Astrocyte (in vitro differentiated cells and primary cell): ENCODE data around the gene PAXIP1. TPM values are rescaled to one million over a fixed set of nuclear protein-coding genes. Genes with fewer than 3 reads are reported as not detected.

Experiments
- DNase-seq: peaks from one replicate; pipeline ENCODE4 v3.0.0-alpha.2; 2010; ENCODE audit warnings: low read depth
- FAIRE-seq: peaks from 2 replicates; lab custom pipeline; 2011; peaks lifted over from hg19 to GRCh38; lab: Jason Lieb, UNC
- H2AFZ ChIP-seq: 2 replicates; pipeline ENCODE4 v1.6.0; 2012; ENCODE audit warnings: low read depth, low read length, inconsistent platforms
- H3K27ac ChIP-seq: 2 replicates; pipeline ENCODE4 v1.5.1; 2011; ENCODE audit warnings: low read depth, low read length, inconsistent platforms
- H3K27me3 ChIP-seq: 2 replicates; pipeline ENCODE4 v1.6.0; 2011; ENCODE audit warnings: low read length, inconsistent platforms; ENCODE audit not compliant: insufficient read depth
- H3K36me3 ChIP-seq: 2 replicates; pipeline ENCODE4 v1.5.1; 2011; ENCODE audit warnings: low read length, inconsistent platforms; ENCODE audit not compliant: insufficient read depth
- H3K4me1 ChIP-seq: 2 replicates; pipeline ENCODE4 v1.5.1; 2011; ENCODE audit warnings: low read length, inconsistent platforms; ENCODE audit not compliant: insufficient read depth
- H3K4me2 ChIP-seq: 2 replicates; pipeline ENCODE4 v1.6.0; 2012; ENCODE audit warnings: low read length, inconsistent platforms
- H3K4me3 ChIP-seq: 2 replicates; pipeline ENCODE4 v1.5.1; 2011; ENCODE audit warnings: low read depth, mild to moderate bottlenecking, low read length, inconsistent platforms; ENCODE audit not compliant: insufficient read depth
- H3K79me2 ChIP-seq: 2 replicates; pipeline ENCODE4 v1.6.0; 2012; ENCODE audit warnings: mild to moderate bottlenecking, low read length, inconsistent platforms; ENCODE audit not compliant: insufficient read depth
- H3K9ac ChIP-seq: 2 replicates; pipeline ENCODE4 v1.6.0; 2012; ENCODE audit warnings: mild to moderate bottlenecking, low read length, inconsistent platforms
- H3K9me3 ChIP-seq: 2 replicates; pipeline ENCODE4 v1.5.1; 2012; ENCODE audit warnings: low read depth, mild to moderate bottlenecking, low read length, inconsistent platforms; ENCODE audit not compliant: insufficient read depth
- H4K20me1 ChIP-seq: 2 replicates; pipeline ENCODE4 v1.6.0; 2012; ENCODE audit warnings: low read length, inconsistent platforms; ENCODE audit not compliant: insufficient read depth
- H3K27ac Mint-ChIP-seq: one replicate; pipeline ENCODE4 v1.8.0; 2021; ENCODE audit warnings: mild to moderate bottlenecking, mixed read lengths; ENCODE audit not compliant: unreplicated experiment
- H3K27me3 Mint-ChIP-seq: one replicate; pipeline ENCODE4 v1.8.0; 2021; ENCODE audit warnings: low read depth, mixed read lengths; ENCODE audit not compliant: unreplicated experiment
- H3K36me3 Mint-ChIP-seq: one replicate; pipeline ENCODE4 v1.8.0; 2021; ENCODE audit warnings: low read depth, mixed read lengths; ENCODE audit not compliant: unreplicated experiment
- H3K4me1 Mint-ChIP-seq: one replicate; pipeline ENCODE4 v1.8.0; 2021; ENCODE audit warnings: low read depth, mixed read lengths; ENCODE audit not compliant: unreplicated experiment
- H3K4me3 Mint-ChIP-seq: one replicate; pipeline ENCODE4 v1.8.0; 2021; ENCODE audit warnings: mild to moderate bottlenecking, moderate library complexity, mixed read lengths; ENCODE audit not compliant: unreplicated experiment
- H3K9me3 Mint-ChIP-seq: one replicate; pipeline ENCODE4 v1.8.0; 2021; ENCODE audit warnings: mild to moderate bottlenecking, mixed read lengths; ENCODE audit not compliant: unreplicated experiment
- EZH2 ChIP-seq: IDR thresholded peaks from 2 replicates; pipeline ENCODE4 v1.6.1; 2012; ENCODE audit warnings: mild to moderate bottlenecking, low read length, inconsistent platforms; ENCODE audit not compliant: insufficient read depth
- total RNA-seq: library from RNA; stranded (reverse); gene quantifications from 2 replicates; pipeline ENCODE4 v1.2.1, GENCODE V29; 2021
- TF ChIP-seq, protein P1 (sequence below): IDR thresholded peaks from 2 replicates; pipeline ENCODE4 v1.5.1; 2011; ENCODE audit warnings: low read depth, mild to moderate bottlenecking, inconsistent platforms, low read length, moderate library complexity; ENCODE audit not compliant: insufficient read depth

Gene PAXIP1
- total RNA-seq, 1 donor from 2014 or later: 12.7 TPM

DNA sequence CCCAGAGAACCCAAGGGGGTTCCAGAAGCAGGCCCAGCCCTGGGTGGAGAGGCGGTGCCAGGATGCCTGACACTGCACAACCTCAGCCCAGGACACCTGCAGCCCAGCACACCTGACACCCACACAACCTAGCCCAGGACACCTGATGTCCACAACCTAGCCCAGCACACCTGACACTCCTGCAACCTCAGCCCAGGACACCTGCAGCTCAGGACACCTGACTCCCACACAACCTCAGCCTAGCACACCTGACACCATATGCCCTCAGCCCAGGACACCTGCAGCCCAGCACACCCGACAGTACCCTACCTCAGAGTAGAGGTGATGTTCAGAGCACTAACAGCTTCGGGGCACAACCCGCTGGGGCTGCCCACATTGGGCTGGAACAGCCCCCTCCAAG lies 87.3 kb downstream of the PAXIP1 start:
- Histone ChIP-seq H3K9ac (no peak overlapping the region), H3K4me1 (no peaks in the 10 kb centered on the region), H4K20me1 (no peaks in the 10 kb centered on the region), H2AFZ (no peak overlapping the region), H3K36me3 (no peaks in the 10 kb centered on the region), H3K4me3 (no peak overlapping the region), H3K27me3 (peaks cover 10% of the 10 kb centered on the region), H3K27ac (no peak overlapping the region), H3K79me2 (no peaks in the 10 kb centered on the region), H3K4me2 (no peak overlapping the region), H3K9me3 (peaks cover 3% of the 10 kb centered on the region)
- H3K4me3 Mint-ChIP-seq: no peak overlapping the region
- H3K4me1 Mint-ChIP-seq: peaks cover 2% of the 10 kb centered on the region
- DNase-seq: no peak
- no peaks in the 10 kb centered on the region for H3K36me3 Mint-ChIP-seq
- peaks cover 34% of the 10 kb centered on the region for H3K27me3 Mint-ChIP-seq
- FAIRE-seq: no peak
- H3K9me3 Mint-ChIP-seq: peaks cover 6% of the 10 kb centered on the region
- TF ChIP-seq EZH2: no peak
- TF ChIP-seq, protein P1, sequence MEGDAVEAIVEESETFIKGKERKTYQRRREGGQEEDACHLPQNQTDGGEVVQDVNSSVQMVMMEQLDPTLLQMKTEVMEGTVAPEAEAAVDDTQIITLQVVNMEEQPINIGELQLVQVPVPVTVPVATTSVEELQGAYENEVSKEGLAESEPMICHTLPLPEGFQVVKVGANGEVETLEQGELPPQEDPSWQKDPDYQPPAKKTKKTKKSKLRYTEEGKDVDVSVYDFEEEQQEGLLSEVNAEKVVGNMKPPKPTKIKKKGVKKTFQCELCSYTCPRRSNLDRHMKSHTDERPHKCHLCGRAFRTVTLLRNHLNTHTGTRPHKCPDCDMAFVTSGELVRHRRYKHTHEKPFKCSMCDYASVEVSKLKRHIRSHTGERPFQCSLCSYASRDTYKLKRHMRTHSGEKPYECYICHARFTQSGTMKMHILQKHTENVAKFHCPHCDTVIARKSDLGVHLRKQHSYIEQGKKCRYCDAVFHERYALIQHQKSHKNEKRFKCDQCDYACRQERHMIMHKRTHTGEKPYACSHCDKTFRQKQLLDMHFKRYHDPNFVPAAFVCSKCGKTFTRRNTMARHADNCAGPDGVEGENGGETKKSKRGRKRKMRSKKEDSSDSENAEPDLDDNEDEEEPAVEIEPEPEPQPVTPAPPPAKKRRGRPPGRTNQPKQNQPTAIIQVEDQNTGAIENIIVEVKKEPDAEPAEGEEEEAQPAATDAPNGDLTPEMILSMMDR: no peak
- no peak overlapping the region for H3K27ac Mint-ChIP-seq

DNA sequence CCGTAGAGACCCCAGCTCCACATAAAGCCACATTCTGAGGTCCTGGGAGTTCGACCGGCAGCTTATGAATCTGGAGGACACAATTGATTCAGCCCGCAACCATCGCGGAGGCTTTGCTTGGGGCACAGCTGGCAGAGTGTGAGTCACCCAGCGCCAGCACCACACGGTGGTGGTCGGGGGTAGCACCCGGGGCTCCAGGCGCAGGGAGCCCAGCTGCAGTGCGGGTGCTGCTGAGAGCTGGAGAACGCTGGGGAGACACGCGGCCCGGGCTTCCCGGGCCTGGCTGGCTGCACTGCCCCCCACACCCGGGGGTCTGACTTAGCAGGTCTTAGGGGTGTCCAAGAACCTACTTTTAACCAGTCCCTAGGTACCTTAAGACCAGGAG lies 87.9 kb downstream of the PAXIP1 start:
- FAIRE-seq (no peak), DNase-seq (no peak)
- Histone ChIP-seq H4K20me1 (no peaks in the 10 kb centered on the region), H3K9ac (no peak overlapping the region), H3K27ac (no peak overlapping the region), H3K4me2 (no peak overlapping the region), H3K27me3 (peaks cover 8% of the 10 kb centered on the region), H3K4me3 (no peak overlapping the region), H3K9me3 (peaks cover 3% of the 10 kb centered on the region), H3K36me3 (no peaks in the 10 kb centered on the region), H3K79me2 (no peaks in the 10 kb centered on the region), H3K4me1 (no peaks in the 10 kb centered on the region), H2AFZ (no peak overlapping the region)
- peaks cover 34% of the 10 kb centered on the region for H3K27me3 Mint-ChIP-seq
- no peaks in the 10 kb centered on the region for H3K36me3 Mint-ChIP-seq
- H3K4me1 Mint-ChIP-seq: peaks cover 3% of the 10 kb centered on the region
- no peak overlapping the region for H3K27ac Mint-ChIP-seq
- TF ChIP-seq, protein P1: no peak
- no peak for TF ChIP-seq EZH2
- H3K4me3 Mint-ChIP-seq: no peak overlapping the region
- peaks cover 6% of the 10 kb centered on the region for H3K9me3 Mint-ChIP-seq

DNA sequence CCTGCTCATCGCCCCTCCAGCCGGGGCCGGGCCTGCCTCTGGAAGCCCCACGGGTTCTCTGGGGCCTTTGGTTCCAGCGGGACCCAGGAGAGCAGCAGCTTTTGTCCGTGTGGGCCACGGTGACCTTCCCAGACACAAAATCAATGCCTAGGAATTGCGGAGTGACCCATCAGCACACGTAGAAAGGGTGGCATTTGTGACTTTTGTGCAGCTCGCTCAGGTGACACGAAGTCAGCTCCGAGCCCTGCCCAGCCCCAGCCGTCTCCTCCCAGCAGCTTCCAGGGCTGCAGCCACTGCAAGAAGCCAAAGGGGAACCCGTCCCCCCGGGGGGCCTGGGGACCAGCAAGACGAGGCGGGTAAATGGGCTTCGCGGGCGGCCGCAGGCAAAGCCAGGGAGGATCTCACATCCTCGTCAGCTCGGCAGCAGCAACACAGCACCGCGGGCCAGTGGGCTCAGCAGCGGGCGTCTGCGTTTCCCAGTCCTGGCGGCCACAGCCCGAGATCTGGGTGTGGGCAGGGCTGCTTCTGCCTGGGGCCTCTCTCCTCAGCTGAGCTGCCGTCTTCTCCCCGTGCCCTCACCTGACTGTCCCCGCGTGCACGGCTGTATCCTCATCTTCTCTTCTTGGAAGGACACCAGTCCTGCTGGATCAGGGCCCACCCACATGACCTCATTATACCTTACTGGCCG lies 88.5 kb downstream of the PAXIP1 start:
- Mint-ChIP-seq H3K27ac (no peak overlapping the region), H3K27me3 (peaks cover 31% of the 10 kb centered on the region)
- TF ChIP-seq, protein P1: no peak
- TF ChIP-seq EZH2: peak; percentile 3

More for the DNA sequence above, 88.5 kb downstream of the PAXIP1 start:
- FAIRE-seq (no peak), DNase-seq (no peak)
- H2AFZ ChIP-seq: peak overlapping the region; percentile 75
- no peaks in the 10 kb centered on the region for H3K36me3 ChIP-seq
- Mint-ChIP-seq H3K4me3 (no peak overlapping the region), H3K9me3 (peaks cover 6% of the 10 kb centered on the region), H3K36me3 (no peaks in the 10 kb centered on the region), H3K4me1 (peaks cover 3% of the 10 kb centered on the region)
- no peaks in the 10 kb centered on the region for H3K4me1 ChIP-seq
- peaks cover 8% of the 10 kb centered on the region for H3K27me3 ChIP-seq
- no peak overlapping the region for H3K4me3 ChIP-seq
- no peaks in the 10 kb centered on the region for H4K20me1 ChIP-seq
- peak overlapping the region; percentile 84 for H3K4me2 ChIP-seq
- H3K9ac ChIP-seq: no peak overlapping the region
- H3K79me2 ChIP-seq: no peaks in the 10 kb centered on the region
- H3K9me3 ChIP-seq: peaks cover 3% of the 10 kb centered on the region
- no peak overlapping the region for H3K27ac ChIP-seq
